Caco-2 (cell line): ENCODE results near the gene FBXO38. TPM values are rescaled to one million over a fixed set of nuclear protein-coding genes. Genes with fewer than 3 reads are reported as not detected.

Experiments used
- BruUV-seq: library from RNA; stranded (reverse); fragments of 400-500 nt; replicated peaks from 2 replicates; lab custom pipeline; 2021; lab: Mats Ljungman, UMichigan
- CTCF ChIA-PET: fragments of 300-600 bp; sonication (Branson Sonifier 250); formaldehyde crosslinking; loops from one replicate; lab custom pipeline; 2022; ENCODE audit warnings: antibody characterized with exemption; lab: Charles Lee
- POLR2A ChIA-PET: fragments of 300-600 bp; sonication (Branson Sonifier 250); formaldehyde crosslinking; loops from one replicate; lab custom pipeline; 2022; ENCODE audit warnings: antibody characterized with exemption; lab: Charles Lee
- DNase-seq, 2 experiments: peaks; one replicate each; pipeline versions ENCODE4 v3.0.0 to v3.0.0-alpha.2; 2020 to 2022
- H3K27me3 ChIP-seq: replicated peaks from 2 replicates; pipeline ENCODE4 v1.6.0; 2011; ENCODE audit warnings: low read length; ENCODE audit not compliant: control insufficient read depth, insufficient read depth
- H3K36me3 ChIP-seq: 2 replicates; pipeline ENCODE4 v1.5.1; 2011; ENCODE audit warnings: low read length; ENCODE audit not compliant: control insufficient read depth, insufficient read depth
- H3K4me1 ChIP-seq: fragments of 250-450 bp; sonication (Bioruptor Pico); 2 replicates; pipeline ENCODE4 v1.5.1; 2020; ENCODE audit warnings: mild to moderate bottlenecking
- H3K4me3 ChIP-seq: 2 replicates; pipeline ENCODE4 v1.5.1; 2011; ENCODE audit warnings: low read depth, mild to moderate bottlenecking, control low read depth, low read length
- H3K9me3 ChIP-seq: fragments of 250-450 bp; sonication (Bioruptor Pico); 2 replicates; pipeline ENCODE4 v1.5.1; 2020; ENCODE audit warnings: mild to moderate bottlenecking, moderate library complexity
- H3K27ac Mint-ChIP-seq: one replicate; pipeline ENCODE4 v1.8.0; 2022; ENCODE audit warnings: mixed read lengths; ENCODE audit not compliant: unreplicated experiment
- H3K27me3 Mint-ChIP-seq: one replicate; pipeline ENCODE4 v1.8.0; 2022; ENCODE audit warnings: mixed read lengths; ENCODE audit not compliant: insufficient read depth, unreplicated experiment
- H3K36me3 Mint-ChIP-seq: one replicate; pipeline ENCODE4 v1.8.0; 2022; ENCODE audit warnings: mild to moderate bottlenecking, mixed read lengths; ENCODE audit not compliant: insufficient read depth, unreplicated experiment
- H3K4me1 Mint-ChIP-seq: one replicate; pipeline ENCODE4 v1.8.0; 2022; ENCODE audit warnings: low read depth, mixed read lengths; ENCODE audit not compliant: unreplicated experiment
- H3K4me3 Mint-ChIP-seq: one replicate; pipeline ENCODE4 v1.8.0; 2022; ENCODE audit warnings: mild to moderate bottlenecking, moderate library complexity, mixed read lengths; ENCODE audit not compliant: unreplicated experiment
- H3K9me3 Mint-ChIP-seq: one replicate; pipeline ENCODE4 v1.8.0; 2022; ENCODE audit warnings: mixed read lengths; ENCODE audit not compliant: unreplicated experiment
- intact Hi-C: fragments of 100-400 bp; cut with micrococcal nuclease; formaldehyde crosslinking; loops from one replicate; pipeline ENCODE4 v1.10.0; 2022; ENCODE audit not compliant: unreplicated experiment
- total RNA-seq: library from RNA; stranded (reverse); gene quantifications from 2 replicates; pipeline ENCODE4 v1.2.3, GENCODE V29; 2022
- TF ChIP-seq, protein P1 (sequence below), 2 experiments: fragments of 200-600 bp in 1 of 2; IDR thresholded peaks; 1 replicate in 1 of 2; 2 replicates in 1 of 2; pipeline versions ENCODE4 v1.5.1 to v1.8.0; 2011 to 2022; ENCODE audit warnings: antibody characterized with exemption in 1 of 2, control low read depth in 1 of 2, inconsistent platforms in 1 of 2, low read depth in 1 of 2, low read length in 1 of 2, mild to moderate bottlenecking in 1 of 2, moderate library complexity in 1 of 2; ENCODE audit not compliant: insufficient read depth in 1 of 2, severe bottlenecking in 1 of 2, unreplicated experiment in 1 of 2

FBXO38 gene
- total RNA-seq, 1 experiment from 2014 or later: 36.7 TPM

DNA sequence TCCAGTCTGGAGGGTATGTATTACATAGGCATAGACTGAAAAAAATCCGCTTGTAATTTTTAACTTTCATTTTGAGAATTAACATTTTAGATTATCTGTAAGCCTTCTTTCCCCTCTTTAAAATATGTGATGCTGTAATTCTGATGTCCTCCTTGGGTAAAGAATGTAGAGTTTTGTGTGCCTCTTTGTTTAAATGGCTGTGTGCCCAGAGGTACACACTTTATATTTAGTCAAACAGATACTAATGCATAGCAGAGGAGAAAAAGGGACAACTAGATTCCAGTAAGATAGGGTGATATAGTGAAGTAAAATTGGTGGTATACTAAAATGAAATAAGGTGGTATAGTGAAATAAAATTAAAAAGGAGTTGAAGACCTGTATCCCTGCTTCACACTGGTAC, 1.3 kb downstream of the FBXO38 start:
- Histone ChIP-seq H3K4me3 (no peak overlapping the region), H3K27me3 (no peaks in the 10 kb centered on the region), H3K9me3 (no peaks in the 10 kb centered on the region), H3K36me3 (no peaks in the 10 kb centered on the region; the same call in 1 of the 2 replicates), H3K4me1 (peaks cover 16% of the 10 kb centered on the region)
- CTCF ChIA-PET: no interaction called here
- TF ChIP-seq, protein P1, sequence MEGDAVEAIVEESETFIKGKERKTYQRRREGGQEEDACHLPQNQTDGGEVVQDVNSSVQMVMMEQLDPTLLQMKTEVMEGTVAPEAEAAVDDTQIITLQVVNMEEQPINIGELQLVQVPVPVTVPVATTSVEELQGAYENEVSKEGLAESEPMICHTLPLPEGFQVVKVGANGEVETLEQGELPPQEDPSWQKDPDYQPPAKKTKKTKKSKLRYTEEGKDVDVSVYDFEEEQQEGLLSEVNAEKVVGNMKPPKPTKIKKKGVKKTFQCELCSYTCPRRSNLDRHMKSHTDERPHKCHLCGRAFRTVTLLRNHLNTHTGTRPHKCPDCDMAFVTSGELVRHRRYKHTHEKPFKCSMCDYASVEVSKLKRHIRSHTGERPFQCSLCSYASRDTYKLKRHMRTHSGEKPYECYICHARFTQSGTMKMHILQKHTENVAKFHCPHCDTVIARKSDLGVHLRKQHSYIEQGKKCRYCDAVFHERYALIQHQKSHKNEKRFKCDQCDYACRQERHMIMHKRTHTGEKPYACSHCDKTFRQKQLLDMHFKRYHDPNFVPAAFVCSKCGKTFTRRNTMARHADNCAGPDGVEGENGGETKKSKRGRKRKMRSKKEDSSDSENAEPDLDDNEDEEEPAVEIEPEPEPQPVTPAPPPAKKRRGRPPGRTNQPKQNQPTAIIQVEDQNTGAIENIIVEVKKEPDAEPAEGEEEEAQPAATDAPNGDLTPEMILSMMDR (IDR thresholded peaks at IDR 0.05; ENCODE audit: insufficient read depth in 1 of 2, low read depth in 1 of 2, low read length in 1 of 2, severe bottlenecking in 1 of 2, unreplicated experiment in 1 of 2): no peak
- Mint-ChIP-seq H3K36me3 (peaks cover 14% of the 10 kb centered on the region), H3K27ac (no peak overlapping the region), H3K4me1 (peaks cover 15% of the 10 kb centered on the region), H3K27me3 (no peaks in the 10 kb centered on the region), H3K4me3 (peak overlapping the region; percentile 92), H3K9me3 (no peaks in the 10 kb centered on the region)
- BruUV-seq: no TSS peak
- POLR2A ChIA-PET: no interaction called here
- intact Hi-C loops: no loop called here
- DNase-seq: no peak

DNA sequence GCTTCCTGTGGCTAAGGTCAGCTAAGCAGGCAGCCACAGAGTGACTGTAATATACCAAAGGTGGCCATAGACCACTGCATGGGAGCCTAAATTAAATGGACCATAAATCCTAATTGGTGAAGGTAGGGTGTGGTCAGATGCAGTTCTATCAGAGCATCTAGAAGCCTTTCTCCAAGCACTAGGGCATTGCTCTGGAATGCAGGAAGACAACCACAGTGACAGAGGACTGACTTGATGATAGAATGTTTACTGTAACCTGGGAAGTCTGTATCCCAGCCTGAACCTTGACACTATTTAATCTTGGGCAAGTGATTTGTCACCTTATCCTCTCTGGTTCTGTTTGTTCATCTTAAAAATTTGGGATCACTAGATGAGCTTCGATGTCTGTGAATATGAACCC, 2.3 kb downstream of the FBXO38 start:
- H3K36me3 ChIP-seq: no peaks in the 10 kb centered on the region; the same call in 1 of the 2 replicates
- DNase-seq: no peak
- ChIA-PET CTCF (no interaction called here), POLR2A (no interaction called here)
- Mint-ChIP-seq H3K36me3 (peaks cover 14% of the 10 kb centered on the region), H3K27me3 (no peaks in the 10 kb centered on the region), H3K4me3 (no peak overlapping the region), H3K4me1 (peaks cover 17% of the 10 kb centered on the region), H3K27ac (peak overlapping the region; percentile 21), H3K9me3 (no peaks in the 10 kb centered on the region)
- intact Hi-C loops: no loop called here
- TF ChIP-seq, protein P1 (IDR thresholded peaks at IDR 0.05; ENCODE audit: insufficient read depth in 1 of 2, low read depth in 1 of 2, low read length in 1 of 2, severe bottlenecking in 1 of 2, unreplicated experiment in 1 of 2): no peak
- no peaks in the 10 kb centered on the region for H3K9me3 ChIP-seq
- H3K4me1 ChIP-seq: peaks cover 16% of the 10 kb centered on the region
- no peaks in the 10 kb centered on the region for H3K27me3 ChIP-seq
- H3K4me3 ChIP-seq: no peak overlapping the region
- BruUV-seq: no TSS peak

DNA sequence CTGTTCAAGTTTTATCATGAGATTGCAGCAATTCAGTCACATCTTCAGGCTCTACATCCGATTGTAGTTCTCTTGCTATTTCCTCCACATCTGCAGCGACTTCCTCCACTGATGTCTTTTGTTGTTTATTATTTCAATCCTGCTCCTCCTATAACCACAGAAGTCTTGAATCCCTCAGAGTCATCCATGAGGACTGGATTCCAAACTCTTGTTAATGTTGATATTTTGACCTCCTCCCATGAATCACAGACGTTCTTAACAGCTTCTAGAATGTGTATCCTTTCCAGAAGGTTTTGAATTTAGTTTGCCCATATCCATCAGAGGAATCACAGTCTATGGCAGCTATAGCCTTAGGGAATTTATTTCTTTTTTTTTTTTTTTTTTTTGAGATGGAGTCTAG, 3.6 kb downstream of the FBXO38 start:
- no peak overlapping the region for H3K27ac Mint-ChIP-seq
- POLR2A ChIA-PET: no interaction called here
- CTCF ChIA-PET: no interaction called here

More for the DNA sequence above, 3.6 kb downstream of the FBXO38 start:
- Mint-ChIP-seq H3K9me3 (no peaks in the 10 kb centered on the region), H3K36me3 (peaks cover 14% of the 10 kb centered on the region), H3K27me3 (no peaks in the 10 kb centered on the region), H3K4me1 (peaks cover 24% of the 10 kb centered on the region), H3K4me3 (no peak overlapping the region)
- no TSS peak for BruUV-seq
- no peaks in the 10 kb centered on the region; the same call in 1 of the 2 replicates for H3K36me3 ChIP-seq
- TF ChIP-seq, protein P1 (IDR thresholded peaks at IDR 0.05; ENCODE audit: insufficient read depth in 1 of 2, low read depth in 1 of 2, low read length in 1 of 2, severe bottlenecking in 1 of 2, unreplicated experiment in 1 of 2): no peak
- H3K4me1 ChIP-seq: peaks cover 16% of the 10 kb centered on the region
- no peak for DNase-seq
- no peaks in the 10 kb centered on the region for H3K9me3 ChIP-seq
- intact Hi-C loops: no loop called here
- no peak overlapping the region for H3K4me3 ChIP-seq
- no peaks in the 10 kb centered on the region for H3K27me3 ChIP-seq
